GM21576 (cell line): ENCODE data around the gene LRRC2.
"Not testable (repeated sequence)": the region's sequence is repeated elsewhere in the genome, so short reads cannot be mapped to it uniquely, and the experiment has no call there.

Source experiments
- ATAC-seq: cut with Tn5 transposase; IDR thresholded peaks from one replicate; pipeline ENCODE4 v1.9.1; 2021; ENCODE audit warnings: mild to moderate bottlenecking, moderate library complexity; ENCODE audit not compliant: unreplicated experiment

Gene LRRC2

DNA sequence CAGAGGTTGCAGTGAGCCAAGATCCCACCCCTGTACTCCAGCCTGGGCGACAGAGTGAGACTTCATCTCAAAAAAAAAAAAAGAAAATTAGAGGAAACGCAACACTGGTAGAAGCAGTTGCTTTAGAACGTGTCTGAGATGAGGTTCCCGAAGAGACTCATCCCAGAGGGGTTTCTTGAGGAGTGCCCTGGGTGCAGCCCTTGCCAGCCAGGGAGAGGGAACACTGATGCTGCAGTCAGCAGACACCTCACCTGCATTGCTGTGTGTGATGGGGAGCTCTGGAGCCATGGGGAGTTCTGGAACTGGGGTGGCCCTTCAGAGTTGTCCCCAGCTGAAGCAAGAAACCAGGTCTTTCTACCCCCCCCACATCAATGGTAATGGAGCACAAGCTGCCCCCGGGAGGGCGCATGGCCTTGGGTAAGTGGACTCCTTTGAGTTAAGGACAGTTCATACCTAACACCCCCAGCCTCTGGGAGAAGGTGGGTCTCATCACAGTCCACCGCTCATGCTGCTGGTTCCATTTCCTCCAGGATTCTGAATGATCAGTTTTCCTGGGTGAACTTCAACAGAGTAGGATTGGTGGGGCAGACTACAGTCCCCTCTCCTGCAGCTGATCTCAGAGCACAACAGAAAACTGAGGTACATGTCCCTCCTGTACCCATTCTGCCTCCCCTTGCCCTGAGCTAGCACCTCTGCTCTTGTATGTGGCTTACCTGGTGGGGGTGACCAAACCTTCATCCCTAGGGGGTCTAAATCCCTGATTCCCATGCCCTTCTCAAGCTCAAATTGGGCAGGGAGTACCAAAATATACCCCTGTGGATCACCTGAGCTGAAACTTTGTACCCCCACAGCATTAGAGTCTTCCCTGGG is 18.7 kb upstream of the LRRC2 start:
- no peak for ATAC-seq

DNA sequence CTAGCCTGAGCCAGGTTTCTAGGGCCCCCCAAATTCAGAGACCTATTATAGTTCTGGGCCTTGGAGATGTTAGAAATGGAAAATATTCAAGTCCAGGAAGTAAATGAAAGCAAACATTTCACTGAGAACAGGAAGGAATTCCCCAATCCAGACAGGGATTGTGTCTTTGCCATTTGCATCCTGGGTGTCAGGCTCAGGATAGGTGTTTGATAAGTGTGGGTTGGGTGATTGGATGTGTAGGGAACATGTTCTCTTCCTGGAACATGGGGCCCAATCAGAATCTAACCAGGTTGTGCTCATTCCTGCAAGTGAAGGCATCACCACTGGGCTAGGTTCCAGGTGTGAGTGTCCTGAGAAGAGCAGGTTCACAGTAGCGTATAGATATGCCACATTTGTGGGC is 14.6 kb upstream of the LRRC2 start:
- ATAC-seq: no peak

DNA sequence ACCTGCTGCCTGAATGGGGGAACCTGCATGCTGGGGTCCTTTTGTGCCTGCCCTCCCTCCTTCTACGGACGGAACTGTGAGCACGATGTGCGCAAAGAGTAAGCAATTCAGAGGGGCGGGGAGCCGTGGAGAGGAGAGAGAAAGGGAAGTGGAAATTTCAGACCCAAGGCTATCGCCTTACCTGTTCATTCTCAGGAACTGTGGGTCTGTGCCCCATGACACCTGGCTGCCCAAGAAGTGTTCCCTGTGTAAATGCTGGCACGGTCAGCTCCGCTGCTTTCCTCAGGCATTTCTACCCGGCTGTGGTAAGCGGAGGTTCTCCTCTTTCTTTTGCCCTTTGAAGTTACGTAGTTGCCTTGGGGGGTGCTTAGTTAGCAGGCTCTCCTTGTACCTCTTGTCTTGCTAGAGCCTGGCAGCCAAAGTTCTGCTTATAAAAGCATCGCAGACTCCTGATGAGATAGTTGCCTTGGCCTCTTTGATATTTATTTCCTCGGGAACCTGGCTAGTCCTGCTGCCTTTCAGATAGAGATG is 13.7 kb upstream of the LRRC2 start:
- no peak for ATAC-seq

DNA sequence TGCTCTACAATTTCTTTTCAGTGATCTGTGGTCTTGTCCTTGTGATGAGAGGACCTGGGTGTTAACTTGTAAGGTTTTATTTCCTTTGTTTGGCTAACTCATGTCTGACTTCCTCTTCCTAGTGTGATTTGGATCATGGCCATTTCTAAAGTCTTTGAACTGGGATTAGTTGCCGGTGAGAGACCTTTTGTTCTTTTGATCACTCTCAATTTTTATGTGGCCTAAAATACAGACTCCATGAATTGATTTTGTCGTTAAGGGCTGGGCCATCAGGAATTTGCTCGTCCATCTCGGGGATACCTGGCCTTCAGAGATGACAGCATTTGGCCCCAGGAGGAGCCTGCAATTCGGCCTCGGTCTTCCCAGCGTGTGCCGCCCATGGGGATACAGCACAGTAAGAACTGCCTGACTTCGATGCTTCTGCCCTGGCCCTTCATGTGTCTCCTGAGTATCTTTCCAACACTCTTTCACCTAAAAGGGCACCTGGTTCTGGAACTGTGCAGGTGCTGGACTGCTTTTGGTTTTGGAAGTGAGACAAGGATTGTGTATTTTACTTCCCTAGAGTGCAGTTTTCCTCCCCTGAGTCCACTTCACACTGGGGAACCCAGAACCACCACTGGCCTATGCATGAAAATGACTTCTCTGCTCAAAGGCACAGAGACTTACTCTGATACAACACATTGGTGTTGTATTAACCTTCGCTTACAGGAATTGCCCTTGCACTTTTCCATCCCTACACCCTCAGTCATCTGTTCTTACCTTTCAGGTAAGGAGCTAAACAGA is 13.1 kb upstream of the LRRC2 start:
- no peak for ATAC-seq

DNA sequence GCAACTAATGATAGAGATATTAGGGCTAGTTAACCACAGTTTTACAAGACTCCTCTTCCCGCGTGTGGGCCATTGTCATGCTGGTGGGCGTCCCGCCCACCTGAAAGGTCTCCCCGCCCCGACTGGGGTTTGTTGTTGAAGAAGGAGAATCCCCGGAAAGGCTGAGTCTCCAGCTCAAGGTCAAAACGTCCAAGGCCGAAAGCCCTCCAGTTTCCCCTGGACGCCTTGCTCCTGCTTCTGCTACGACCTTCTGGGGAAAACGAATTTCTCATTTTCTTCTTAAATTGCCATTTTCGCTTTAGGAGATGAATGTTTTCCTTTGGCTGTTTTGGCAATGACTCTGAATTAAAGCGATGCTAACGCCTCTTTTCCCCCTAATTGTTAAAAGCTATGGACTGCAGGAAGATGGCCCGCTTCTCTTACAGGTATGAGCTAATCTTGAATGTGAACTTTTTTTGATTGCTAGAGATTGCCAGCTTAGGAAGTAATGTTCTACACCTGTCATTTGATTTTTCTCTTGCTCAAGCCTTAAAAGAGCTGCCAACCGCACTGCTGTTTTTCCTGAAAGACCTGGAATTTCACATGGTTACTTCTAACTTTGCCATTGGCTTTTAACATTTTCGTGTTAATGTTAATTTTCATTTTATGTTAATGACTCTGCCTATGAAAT is 11.6 kb upstream of the LRRC2 start:
- ATAC-seq: not testable (repeated sequence)

DNA sequence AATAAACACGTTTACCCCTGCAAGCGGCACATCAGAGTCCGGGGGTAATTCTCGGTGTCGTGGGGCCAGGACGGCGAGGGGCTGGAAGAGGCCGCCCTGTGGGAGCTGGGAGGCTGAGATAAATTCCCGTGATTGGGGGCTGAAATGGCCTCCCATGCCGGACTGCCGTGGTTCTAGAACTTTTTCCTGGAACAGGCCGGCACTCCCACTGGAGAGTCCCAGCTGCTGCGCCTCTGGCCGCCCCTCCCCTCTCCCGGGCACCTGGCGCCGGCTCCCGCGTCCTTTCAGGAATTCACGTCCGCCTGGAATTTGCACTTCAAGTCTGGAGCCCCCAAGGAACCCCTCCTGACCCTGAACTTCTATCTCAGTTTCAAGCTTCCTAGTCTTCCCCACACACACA is 10.8 kb upstream of the LRRC2 start:
- ATAC-seq: no peak

DNA sequence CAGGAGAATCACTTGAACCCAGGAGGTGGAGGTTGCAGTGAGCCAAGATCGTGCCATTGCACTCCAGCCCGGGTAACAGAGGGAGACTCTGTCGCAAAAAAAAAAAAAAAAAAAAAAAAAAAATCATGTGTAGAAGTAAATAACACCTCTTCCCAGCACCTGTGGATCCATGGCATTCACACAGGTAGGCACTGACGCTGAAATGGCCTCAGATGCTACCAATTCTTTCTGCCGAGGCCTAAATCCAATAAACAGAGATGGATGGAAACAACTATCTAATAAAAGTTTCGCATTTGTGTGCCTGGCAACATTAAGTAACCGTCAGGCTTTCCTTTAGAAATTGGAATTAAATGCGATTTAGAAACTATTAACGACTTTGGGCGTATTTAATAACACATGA is 10.3 kb upstream of the LRRC2 start:
- no peak for ATAC-seq

DNA sequence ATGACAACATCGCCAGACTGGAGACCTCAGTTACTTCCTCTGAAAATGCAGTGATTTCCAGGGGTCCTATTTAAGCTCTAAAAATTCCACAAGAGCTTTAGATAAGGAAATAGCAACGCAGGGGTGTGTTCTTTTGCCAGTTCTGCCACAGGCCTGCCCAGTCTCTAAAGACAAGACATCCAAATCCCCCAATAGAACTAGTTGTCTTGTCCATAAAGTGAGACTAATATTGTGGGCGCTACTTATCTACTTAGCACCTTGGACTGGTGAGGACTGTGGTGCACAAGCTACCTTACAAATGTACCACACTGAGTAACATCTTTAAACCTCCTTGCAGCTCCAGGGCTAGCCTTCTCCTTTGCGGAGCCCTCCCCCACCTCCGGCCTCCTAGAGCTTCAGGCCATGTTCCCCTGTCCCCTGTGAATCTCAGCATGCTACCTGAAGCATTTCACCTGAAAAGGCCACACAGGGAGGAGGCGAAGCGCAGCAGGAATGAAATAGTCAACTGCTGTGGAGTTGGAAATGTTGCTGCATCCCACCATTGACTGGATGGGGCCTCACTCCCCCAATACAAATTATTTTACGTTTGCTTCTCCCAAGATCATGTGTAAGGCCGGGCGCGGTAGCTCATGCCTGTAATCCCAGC is 9.6 kb upstream of the LRRC2 start:
- no peak for ATAC-seq

DNA sequence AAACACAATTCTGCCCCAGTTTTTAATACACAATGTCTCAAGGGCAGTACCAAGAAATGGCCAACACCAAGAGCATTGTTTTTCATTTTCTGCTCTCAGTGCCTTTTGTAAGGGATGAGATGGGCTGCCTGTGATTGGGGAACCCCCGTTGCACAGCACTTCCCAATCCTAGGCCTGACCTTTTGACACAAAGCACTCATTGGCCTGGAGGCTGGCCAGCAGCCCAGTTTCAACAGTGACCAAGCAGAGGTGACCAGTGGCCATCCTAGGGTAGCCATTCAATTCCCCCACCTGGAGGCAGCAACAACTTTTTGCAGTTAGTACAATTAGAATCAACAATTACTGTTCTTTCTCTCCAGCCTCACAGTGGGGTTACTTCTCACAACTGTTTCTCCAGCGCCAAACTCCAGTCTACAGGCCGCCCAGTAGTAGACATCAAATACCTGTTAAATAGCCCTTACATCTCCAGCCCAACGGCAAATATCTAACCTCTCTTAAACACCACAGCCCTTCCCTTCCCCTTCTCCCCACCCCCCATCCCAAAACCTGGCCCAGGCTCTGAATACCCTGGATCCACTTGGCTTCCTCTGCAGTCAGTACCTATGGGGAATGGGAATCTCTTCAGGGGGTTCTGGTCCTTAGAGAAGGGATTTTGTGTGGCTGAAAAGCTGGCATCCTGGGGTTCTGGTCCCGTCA is 8.9 kb upstream of the LRRC2 start:
- no peak for ATAC-seq

DNA sequence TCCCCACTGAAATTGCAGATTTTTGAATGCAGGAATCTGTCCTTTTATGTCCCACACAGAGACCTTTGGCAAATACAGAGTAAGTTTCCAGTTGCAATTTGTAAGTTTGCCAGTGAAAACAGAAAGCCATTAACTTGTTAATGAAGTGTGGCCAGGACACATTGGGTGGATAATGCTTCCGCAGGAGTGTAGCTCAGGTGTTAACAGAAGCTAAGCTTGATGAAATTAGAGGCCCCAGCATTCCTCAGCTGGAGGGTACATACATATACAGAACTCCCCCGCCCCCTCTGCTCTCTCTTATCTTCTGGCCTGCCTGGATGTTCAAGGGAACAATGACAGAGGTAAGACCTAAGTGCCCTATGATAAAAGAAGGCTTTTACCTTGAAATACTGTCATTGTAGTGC is 8.1 kb upstream of the LRRC2 start:
- no peak for ATAC-seq

DNA sequence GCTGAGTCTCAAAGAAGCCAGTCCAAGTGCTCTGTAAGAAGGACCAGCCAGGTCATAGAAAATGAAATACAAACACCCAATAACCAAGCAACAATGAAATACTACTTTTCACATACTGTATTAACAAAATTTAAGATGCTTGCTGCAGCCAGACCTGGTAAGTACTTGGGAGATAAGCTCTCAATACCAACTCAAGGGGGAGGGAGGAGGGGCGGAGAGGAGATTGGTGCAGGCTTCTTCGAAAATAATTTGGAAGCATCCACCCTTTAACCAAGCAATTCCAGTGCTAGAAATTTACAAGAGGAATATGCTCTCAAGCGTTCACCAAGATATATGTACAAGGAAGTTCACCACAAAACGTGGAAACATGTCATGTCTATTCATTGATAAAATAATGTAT is 7.6 kb upstream of the LRRC2 start:
- no peak for ATAC-seq

DNA sequence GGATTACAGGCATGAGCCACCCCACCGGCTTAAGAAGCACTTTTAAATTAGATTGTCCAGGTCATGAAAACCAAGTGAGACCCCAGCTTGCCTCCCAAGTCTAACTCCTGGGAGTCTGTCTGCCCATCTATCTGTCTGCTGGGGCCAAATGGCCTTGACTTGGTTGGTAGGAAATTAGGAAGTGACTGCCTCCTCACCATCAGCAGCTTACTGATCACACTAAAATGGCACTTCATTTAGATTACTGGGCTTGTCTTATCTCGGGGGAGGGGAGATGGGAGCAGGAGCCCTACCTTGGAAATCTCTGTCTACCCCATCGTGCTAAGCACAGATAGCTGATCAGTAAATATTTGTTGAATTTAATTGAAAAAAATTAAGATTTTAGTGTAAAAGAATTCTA is 5.6 kb upstream of the LRRC2 start:
- ATAC-seq: no peak

DNA sequence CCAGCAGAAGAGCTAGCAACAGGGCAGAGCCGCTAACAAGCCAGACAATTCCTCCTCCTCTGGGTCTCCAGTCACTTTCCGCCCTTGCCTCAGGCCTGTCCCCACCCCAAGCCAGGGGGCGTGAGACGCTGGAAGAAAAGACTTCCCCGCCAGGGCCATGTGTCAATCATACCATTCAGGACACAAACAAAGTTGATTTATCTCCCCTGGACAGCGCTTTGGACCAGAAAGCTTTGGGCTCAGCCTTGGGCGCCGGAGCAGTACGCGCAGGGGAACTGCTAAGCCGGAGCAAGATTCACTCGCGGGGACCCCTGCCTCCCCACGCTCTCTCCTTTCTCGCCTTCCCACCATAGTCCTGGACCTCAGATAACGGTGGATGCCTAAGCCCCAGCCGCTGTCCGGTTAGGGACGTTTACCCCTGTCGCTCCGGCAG is 479 bp downstream of the LRRC2 start:
- no peak for ATAC-seq

DNA sequence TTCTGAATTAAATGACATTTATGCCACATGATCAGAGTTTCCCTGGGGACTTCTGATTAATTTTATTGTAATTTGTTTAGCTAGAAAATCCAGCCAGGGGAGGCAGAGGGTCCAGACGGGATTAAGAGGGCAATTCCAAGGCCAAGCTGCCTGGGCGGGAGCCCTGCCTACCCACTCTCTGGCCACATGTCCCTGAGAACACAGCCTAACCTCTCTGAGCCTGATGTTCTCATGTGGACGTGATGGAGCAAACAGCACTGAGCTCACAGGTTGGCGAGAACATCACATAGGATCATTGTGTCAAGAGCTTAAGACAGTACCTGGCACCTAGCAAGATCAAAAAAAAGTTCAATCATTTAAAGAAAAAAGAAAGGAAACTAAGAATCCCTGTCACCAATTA is 1.0 kb downstream of the LRRC2 start:
- no peak for ATAC-seq

DNA sequence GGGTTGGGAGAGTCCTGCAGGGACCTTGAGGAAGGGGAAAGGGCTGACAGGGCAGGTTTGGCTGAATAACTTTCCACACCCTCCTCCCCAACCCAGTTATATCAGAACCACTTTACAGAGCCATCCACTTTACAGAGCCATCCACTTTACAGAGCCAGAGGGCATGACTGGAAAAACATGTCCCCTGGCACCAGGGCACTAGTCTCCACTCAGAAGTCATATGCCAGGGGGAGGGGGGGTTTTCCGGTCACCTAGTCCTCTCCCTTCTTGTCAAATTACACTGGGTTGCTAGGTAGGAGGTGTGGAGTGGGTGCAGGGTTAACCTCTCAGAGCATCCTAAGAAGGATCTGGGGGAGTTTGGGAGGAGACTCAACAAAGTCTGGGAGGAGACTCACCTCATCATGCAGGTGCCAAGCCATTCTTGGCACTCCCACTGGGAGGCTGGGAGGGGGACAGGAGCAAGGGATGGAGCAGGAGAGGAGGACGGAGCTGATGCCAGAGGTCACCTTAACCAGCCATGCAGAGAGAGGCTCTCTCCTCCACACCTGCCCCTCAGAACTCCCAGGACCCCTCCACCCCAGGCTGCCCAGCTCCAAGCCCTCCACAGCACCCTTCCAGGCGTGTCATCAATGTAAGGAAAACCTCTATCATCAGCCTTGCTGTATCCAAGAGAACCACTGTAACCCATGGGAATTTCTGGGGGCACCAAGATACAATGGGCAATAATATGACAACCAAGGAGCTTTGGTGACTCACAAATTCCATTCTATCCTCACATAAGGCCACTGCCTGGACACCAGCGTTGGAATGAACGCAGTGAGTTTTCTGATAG is 1.7 kb downstream of the LRRC2 start:
- ATAC-seq: no peak

DNA sequence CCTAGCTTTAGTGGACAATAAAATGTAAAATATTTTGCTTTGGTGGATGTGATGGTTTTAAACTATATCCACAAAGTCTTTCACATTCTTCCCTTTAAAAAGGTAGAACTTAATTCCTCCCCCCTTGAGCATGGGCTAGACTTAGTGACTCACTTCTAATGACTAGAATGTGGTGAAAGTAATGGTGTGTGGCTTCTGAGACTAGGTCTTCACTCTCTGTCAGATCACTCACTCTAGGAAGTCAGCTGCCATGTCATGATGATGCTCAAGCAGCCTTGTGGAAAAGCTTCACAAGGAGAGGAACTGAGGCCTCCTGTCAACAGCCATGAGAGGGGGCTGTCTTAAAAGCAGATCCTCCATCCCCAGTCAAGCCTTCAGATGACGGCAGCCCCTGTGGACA is 4.2 kb downstream of the LRRC2 start:
- no peak for ATAC-seq

DNA sequence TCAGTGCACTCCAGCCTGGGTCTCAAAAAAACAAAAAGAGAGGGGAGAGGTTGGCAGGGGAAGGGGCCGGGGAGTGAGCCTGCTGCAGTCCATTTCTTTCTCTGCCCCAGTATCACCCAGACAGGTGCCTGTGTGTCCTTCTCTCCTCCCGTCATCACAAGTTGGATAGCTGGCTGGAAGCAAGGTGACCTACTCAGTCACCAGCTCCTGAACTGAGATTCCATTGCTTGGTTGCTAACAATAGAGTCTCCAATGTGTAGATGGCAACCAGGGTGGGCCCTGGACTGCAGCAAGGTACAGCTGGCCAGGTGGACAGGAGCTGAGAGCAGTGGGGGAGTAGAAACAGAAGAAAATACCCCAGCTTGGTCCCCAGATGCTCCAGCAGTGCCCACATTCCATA is 4.6 kb downstream of the LRRC2 start:
- ATAC-seq: no peak

DNA sequence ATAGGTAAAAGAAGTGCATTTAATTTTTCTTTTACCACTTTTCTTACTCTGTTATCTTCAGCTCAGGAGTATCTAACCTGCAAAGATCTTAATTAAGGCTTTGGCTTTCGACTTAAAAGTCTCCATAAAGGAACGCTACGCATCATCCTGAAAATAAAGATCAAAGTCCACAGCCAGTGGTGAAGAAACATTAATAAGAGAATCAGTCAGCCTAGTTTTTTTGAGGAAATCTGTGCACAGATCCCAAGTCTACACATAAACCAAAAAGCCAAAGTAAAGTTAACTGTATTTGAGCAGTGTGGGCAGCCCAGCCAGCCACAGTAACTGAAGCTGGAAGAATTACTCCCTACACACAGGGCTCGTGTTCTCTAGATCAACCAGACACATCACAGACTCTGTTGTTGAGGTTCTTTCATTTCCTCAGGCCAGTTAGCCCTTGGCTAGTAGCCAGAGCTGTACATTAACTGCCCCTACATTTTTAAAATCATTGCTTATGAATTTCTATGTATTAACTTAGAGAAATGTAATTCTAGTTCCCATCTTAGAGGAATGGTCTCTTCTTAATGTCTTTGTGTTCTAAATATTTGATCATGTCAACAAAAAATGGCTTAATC is 6.9 kb downstream of the LRRC2 start:
- no peak for ATAC-seq
